ENCODE results near the gene RHOF. TPM values are rescaled to one million over a fixed set of nuclear protein-coding genes. Genes with fewer than 3 reads are reported as not detected.

Gene RHOF
- total and polyA plus RNA-seq, 7 donors, result 7.6 to 132 (median 15.0) TPM

GRCh38 chr12:121816925-121817647 lies 23.6 kb upstream of the RHOF start:
- no peaks in the 10 kb centered on the region for H3K9me3 ChIP-seq
- no peak for DNase-seq
- H3K27ac ChIP-seq, result no peak overlapping the region
- WGBS, 2 donors, result 96% methylated on average over 47 of the region's 47 CpGs
- peaks cover 60 to 78% (median 71%) of the 10 kb centered on the region in 4 donors for H3K36me3 ChIP-seq
- TF ChIP-seq EP300 (IDR thresholded peaks at IDR 0.05) (no peak), POLR2AphosphoS5 (IDR thresholded peaks at IDR 0.05) (no peak), POLR2A (IDR thresholded peaks at IDR 0.05) (no peak), CTCF (IDR thresholded peaks at IDR 0.05) (no peak)
- H3K4me3 ChIP-seq, result no peak overlapping the region
- intact Hi-C loops (cut with DNase I), result no loop called here
- H3K27me3 ChIP-seq, result no peaks in the 10 kb centered on the region
- peaks cover 0 to 20% (median 15%) of the 10 kb centered on the region in 4 donors for H3K4me1 ChIP-seq

DNA sequence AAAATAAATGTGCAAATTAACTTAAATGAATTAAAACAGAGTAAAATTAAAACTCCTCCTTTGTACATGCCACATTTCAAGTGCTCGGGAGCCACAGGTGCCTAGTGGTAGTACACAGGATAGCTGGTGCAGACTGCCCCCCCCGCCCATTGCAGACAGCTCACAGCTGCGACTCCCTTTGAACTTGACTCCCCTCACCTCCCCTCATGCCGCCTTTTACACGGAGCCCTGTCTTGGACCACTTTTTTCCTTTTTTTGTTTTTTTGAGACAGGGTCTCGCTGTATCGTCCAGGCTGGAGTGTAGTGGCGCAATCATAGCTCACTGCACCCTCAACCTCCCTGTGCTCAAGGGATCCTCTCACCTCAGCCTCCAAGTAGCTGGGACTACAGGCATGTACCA lies 21.8 kb upstream of the RHOF start:
- Histone ChIP-seq H3K4me3 (no peak overlapping the region), H3K27ac (no peak overlapping the region), H3K27me3 (no peaks in the 10 kb centered on the region), H3K36me3 (peaks cover 54 to 68% (median 63%) of the 10 kb centered on the region in 4 donors), H3K9me3 (no peaks in the 10 kb centered on the region), H3K4me1 (peaks cover 0 to 38% (median 32%) of the 10 kb centered on the region in 4 donors)
- intact Hi-C loops (cut with DNase I), result no loop called here
- DNase-seq, result no peak
- WGBS, 2 donors, result 86 to 93% methylated on average over 8 of the region's 8 CpGs
- TF ChIP-seq CTCF (IDR thresholded peaks at IDR 0.05), result no peak
- no peak for TF ChIP-seq POLR2A (IDR thresholded peaks at IDR 0.05)
- TF ChIP-seq POLR2AphosphoS5 (IDR thresholded peaks at IDR 0.05), result no peak
- TF ChIP-seq EP300 (IDR thresholded peaks at IDR 0.05), result no peak

DNA sequence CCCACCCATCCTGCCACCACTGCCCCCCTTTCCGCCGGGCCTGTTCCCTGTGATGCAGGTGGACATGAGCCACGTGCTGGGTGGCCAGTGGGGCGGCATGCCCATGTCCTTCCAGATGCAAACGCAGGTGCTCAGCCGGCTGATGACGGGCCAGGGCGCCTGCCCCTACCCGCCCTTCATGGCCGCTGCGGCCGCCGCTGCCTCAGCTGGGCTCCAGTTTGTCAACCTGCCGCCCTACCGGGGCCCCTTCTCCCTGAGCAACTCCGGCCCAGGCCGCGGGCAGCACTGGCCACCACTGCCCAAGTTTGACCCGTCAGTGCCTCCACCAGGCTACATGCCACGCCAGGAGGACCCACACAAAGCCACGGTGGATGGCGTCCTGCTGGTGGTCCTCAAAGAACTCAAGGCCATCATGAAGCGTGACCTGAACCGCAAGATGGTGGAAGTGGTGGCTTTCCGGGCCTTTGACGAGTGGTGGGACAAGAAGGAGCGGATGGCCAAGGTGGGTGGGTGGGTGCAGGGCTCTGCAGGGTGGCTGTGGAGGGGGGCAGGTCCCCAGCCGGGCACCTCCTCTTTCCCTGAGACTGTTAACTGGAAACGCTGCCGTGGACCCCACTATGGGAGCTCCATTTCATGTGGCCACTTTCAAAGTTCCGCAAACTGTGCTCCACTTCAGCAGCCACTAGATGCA lies 21.1 kb upstream of the RHOF start:
- WGBS, 2 donors, result 94 to 95% methylated on average over 31 of the region's 31 CpGs
- intact Hi-C loops (cut with DNase I), result loop anchor here (5.0 kb wide), 1 partner anchor 117 kb away; no protein-coding TSS in a partner anchor
- peak; percentile 65 for DNase-seq
- Histone ChIP-seq H3K36me3 (peaks cover 54 to 68% (median 63%) of the 10 kb centered on the region in 4 donors), H3K4me3 (no peak overlapping the region), H3K27ac (no peak overlapping the region), H3K27me3 (no peaks in the 10 kb centered on the region), H3K4me1 (peaks cover 0 to 42% (median 35%) of the 10 kb centered on the region in 4 donors), H3K9me3 (no peaks in the 10 kb centered on the region)
- TF ChIP-seq POLR2A (IDR thresholded peaks at IDR 0.05), result no peak
- no peak for TF ChIP-seq EP300 (IDR thresholded peaks at IDR 0.05)
- no peak for TF ChIP-seq CTCF (IDR thresholded peaks at IDR 0.05)
- no peak for TF ChIP-seq POLR2AphosphoS5 (IDR thresholded peaks at IDR 0.05)

- Histone ChIP-seq H3K36me3 (peaks cover 53 to 68% (median 62%) of the 10 kb centered on the region in 4 donors), H3K9me3 (no peaks in the 10 kb centered on the region), H3K27me3 (no peaks in the 10 kb centered on the region), H3K27ac (no peak overlapping the region), H3K4me3 (no peak overlapping the region), H3K4me1 (peaks cover 0 to 42% (median 35%) of the 10 kb centered on the region in 4 donors)
- 94 to 95% methylated on average over 14 of the region's 14 CpGs for WGBS, 2 donors
- no peak for DNase-seq
- TF ChIP-seq POLR2AphosphoS5 (IDR thresholded peaks at IDR 0.05), result no peak
- no peak for TF ChIP-seq CTCF (IDR thresholded peaks at IDR 0.05)
- TF ChIP-seq POLR2A (IDR thresholded peaks at IDR 0.05), result no peak
- TF ChIP-seq EP300 (IDR thresholded peaks at IDR 0.05), result no peak
- intact Hi-C loops (cut with DNase I), result loop anchor here (2.0 to 5.0 kb wide), 2 partner anchors 25 to 117 kb away; no protein-coding TSS in a partner anchor
Measured at GRCh38 chr12:121813951-121814350, 20.5 kb upstream of the RHOF start.

Measured in sigmoid colon (tissue), 7 donors.